ENCODE measurements around the gene GRK3.

DNA sequence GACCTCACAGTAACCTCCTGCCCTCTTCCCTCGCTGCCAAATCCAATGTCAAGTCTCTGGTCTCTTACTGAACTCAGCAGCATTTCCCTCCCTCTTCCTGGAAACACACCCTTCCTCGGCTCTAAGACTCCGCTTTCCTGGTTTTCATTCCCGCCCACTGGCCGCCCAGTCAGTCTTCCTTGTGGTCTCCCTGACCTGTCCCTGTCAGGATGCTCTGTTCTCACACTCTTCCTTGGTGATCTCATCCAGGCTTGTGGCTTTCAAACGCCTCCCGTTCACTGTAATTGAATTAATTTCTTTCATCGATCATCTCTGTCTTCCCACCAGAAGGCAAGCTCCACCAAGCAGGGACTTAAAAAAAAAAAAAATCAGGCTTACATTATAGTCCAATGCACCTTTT is 211.1 kb downstream of the GRK3 start:
- TF ChIP-seq GATA3 (IDR thresholded peaks at IDR 0.05; ENCODE audit: low read depth, low read length): no peak
- no peak for TF ChIP-seq GATA2 (IDR thresholded peaks at IDR 0.05; ENCODE audit: low read depth, low read length)

All from SH-SY5Y (cell line).